H9 (cell line): ENCODE measurements around the gene RHOD. TPM values are rescaled to one million over a fixed set of nuclear protein-coding genes. Genes with fewer than 3 reads are reported as not detected.

Source experiments
- DNase-seq: peaks from one replicate; pipeline ENCODE4 v3.0.0-alpha.2; 2017
- H2AFZ ChIP-seq: one replicate; pipeline ENCODE4 v1.6.1; 2013; ENCODE audit warnings: mild to moderate bottlenecking, low read length, control low read depth, moderate library complexity
- H2AK5ac ChIP-seq: 2 replicates; pipeline ENCODE4 v1.6.1; 2013; ENCODE audit warnings: low read length, control low read depth, mixed read lengths; ENCODE audit not compliant: insufficient read length
- H2BK120ac ChIP-seq: one replicate; pipeline ENCODE4 v1.6.1; 2013; ENCODE audit warnings: low read depth, mild to moderate bottlenecking, low read length, control low read depth, inconsistent platforms; ENCODE audit not compliant: poor library complexity, severe bottlenecking
- H2BK12ac ChIP-seq: 2 replicates; pipeline ENCODE4 v1.6.1; 2013; ENCODE audit warnings: low read length, control low read depth, mixed read lengths, low read depth; ENCODE audit not compliant: insufficient read length
- H2BK15ac ChIP-seq: 2 replicates; pipeline ENCODE4 v1.6.1; 2013; ENCODE audit warnings: low read depth, low read length, control low read depth
- H2BK20ac ChIP-seq: one replicate; pipeline ENCODE4 v1.6.1; 2013; ENCODE audit warnings: low read depth, mild to moderate bottlenecking, low read length, control low read depth, inconsistent platforms; ENCODE audit not compliant: poor library complexity, severe bottlenecking
- H2BK5ac ChIP-seq: 2 replicates; pipeline ENCODE4 v1.6.1; 2013; ENCODE audit warnings: low read length, control low read depth, mixed read lengths; ENCODE audit not compliant: insufficient read length
- H3K14ac ChIP-seq: 2 replicates; pipeline ENCODE4 v1.6.1; 2013; ENCODE audit warnings: low read length, control low read depth; ENCODE audit not compliant: insufficient read depth
- H3K18ac ChIP-seq: 2 replicates; pipeline ENCODE4 v1.6.1; 2013; ENCODE audit warnings: low read depth, mild to moderate bottlenecking, mixed read lengths, low read length, control low read depth; ENCODE audit not compliant: insufficient read length
- H3K23ac ChIP-seq: 2 replicates; pipeline ENCODE4 v1.6.1; 2013; ENCODE audit warnings: low read length, control low read depth, mixed read lengths, low read depth; ENCODE audit not compliant: insufficient read length
- H3K23me2 ChIP-seq: 2 replicates; pipeline ENCODE4 v1.6.1; 2013; ENCODE audit warnings: low read depth, mild to moderate bottlenecking, mixed read lengths, low read length, control low read depth; ENCODE audit not compliant: insufficient read length, poor library complexity, severe bottlenecking
- H3K27ac ChIP-seq: 2 replicates; pipeline ENCODE4 v1.5.1; 2013; ENCODE audit warnings: low read length, control low read depth, mixed read lengths, low read depth; ENCODE audit not compliant: insufficient read length
- H3K27me3 ChIP-seq: 2 replicates; pipeline ENCODE4 v1.6.1; 2013; ENCODE audit warnings: low read length, control low read depth, inconsistent platforms; ENCODE audit not compliant: insufficient read depth
- H3K4ac ChIP-seq: 2 replicates; pipeline ENCODE4 v1.6.1; 2013; ENCODE audit warnings: low read depth, mild to moderate bottlenecking, control low read depth, inconsistent platforms, low read length, moderate library complexity
- H3K4me1 ChIP-seq: 2 replicates; pipeline ENCODE4 v1.6.1; 2013; ENCODE audit warnings: low read length, control low read depth, inconsistent platforms; ENCODE audit not compliant: insufficient read depth
- H3K4me2 ChIP-seq: 2 replicates; pipeline ENCODE4 v1.6.1; 2013; ENCODE audit warnings: low read length, control low read depth, mixed read lengths; ENCODE audit not compliant: insufficient read length, insufficient read depth
- H3K56ac ChIP-seq: 2 replicates; pipeline ENCODE4 v1.6.1; 2013; ENCODE audit warnings: low read depth, mild to moderate bottlenecking, mixed read lengths, low read length, control low read depth; ENCODE audit not compliant: insufficient read length
- H3K79me1 ChIP-seq: 2 replicates; pipeline ENCODE4 v1.6.1; 2013; ENCODE audit warnings: low read depth, mild to moderate bottlenecking, moderate library complexity, low read length, control low read depth, inconsistent platforms; ENCODE audit not compliant: insufficient read depth, poor library complexity, severe bottlenecking
- H3K79me2 ChIP-seq: 2 replicates; pipeline ENCODE4 v1.6.1; 2013; ENCODE audit warnings: low read length, control low read depth, inconsistent platforms; ENCODE audit not compliant: insufficient read depth
- H3K9ac ChIP-seq: 2 replicates; pipeline ENCODE4 v1.6.1; 2013; ENCODE audit warnings: low read length, control low read depth, mixed read lengths; ENCODE audit not compliant: insufficient read length; ENCODE audit errors: extremely low read depth
- H3K9me3 ChIP-seq: one replicate; pipeline ENCODE4 v1.6.1; 2013; ENCODE audit warnings: low read depth, low read length, inconsistent platforms; ENCODE audit not compliant: control insufficient read depth
- H3T11ph ChIP-seq: one replicate; pipeline ENCODE4 v1.6.1; 2013; ENCODE audit warnings: mild to moderate bottlenecking, low read length, control low read depth, inconsistent platforms
- H4K20me1 ChIP-seq: one replicate; pipeline ENCODE4 v1.6.1; 2013; ENCODE audit not compliant: control insufficient read depth, insufficient read length, insufficient read depth
- H4K5ac ChIP-seq: 2 replicates; pipeline ENCODE4 v1.6.1; 2013; ENCODE audit warnings: low read depth, mild to moderate bottlenecking, mixed read lengths, low read length, control low read depth; ENCODE audit not compliant: insufficient read length
- H4K8ac ChIP-seq: replicated peaks from 2 replicates; pipeline ENCODE4 v1.6.1; 2013; ENCODE audit warnings: low read length, control low read depth, mixed read lengths, low read depth; ENCODE audit not compliant: insufficient read length
- H4K91ac ChIP-seq: 2 replicates; pipeline ENCODE4 v1.6.1; 2013; ENCODE audit warnings: low read depth, mild to moderate bottlenecking, moderate library complexity, mixed read lengths, low read length, control low read depth; ENCODE audit not compliant: insufficient read length
- H3K27ac Mint-ChIP-seq, 3 experiments: 2 replicates in 2 of 3; 3 replicates in 1 of 3; pipeline ENCODE4 v1.8.0; 2020 to 2021; ENCODE audit warnings: mixed read lengths in 3 of 3, mild to moderate bottlenecking in 1 of 3, moderate library complexity in 1 of 3
- H3K27me3 Mint-ChIP-seq: 2 replicates; pipeline ENCODE4 v1.8.0; 2021; ENCODE audit warnings: low read depth, mild to moderate bottlenecking, moderate library complexity, mixed read lengths
- H3K36me3 Mint-ChIP-seq, 3 experiments: 2 replicates in 2 of 3; 3 replicates in 1 of 3; pipeline ENCODE4 v1.8.0; 2020 to 2021; ENCODE audit warnings: low read depth in 3 of 3, mixed read lengths in 3 of 3; ENCODE audit not compliant: insufficient read depth in 1 of 3
- H3K4me1 Mint-ChIP-seq, 2 experiments: 2 replicates each; pipeline ENCODE4 v1.8.0; 2020; ENCODE audit warnings: mixed read lengths in 2 of 2
- H3K4me3 Mint-ChIP-seq, 2 experiments: 2 replicates in 1 of 2; 3 replicates in 1 of 2; pipeline ENCODE4 v1.8.0; 2020 to 2021; ENCODE audit warnings: mild to moderate bottlenecking in 2 of 2, mixed read lengths in 2 of 2, moderate library complexity in 1 of 2
- H3K9me3 Mint-ChIP-seq, 2 experiments: 2 replicates in 1 of 2; 3 replicates in 1 of 2; pipeline ENCODE4 v1.8.0; 2020; ENCODE audit warnings: mild to moderate bottlenecking in 2 of 2, mixed read lengths in 2 of 2, moderate library complexity in 1 of 2
- WGBS: extraction: QIAGEN DNeasy Blood & Tissue Kit; methylation state at CpG from one replicate; pipeline ENCODE4 v1.1.7; 2013; ENCODE audit warnings: missing lambda C conversion rate, low lambda C conversion rate, mixed read lengths; ENCODE audit not compliant: insufficient read length; ENCODE audit errors: extremely low coverage; 5-methylcytosine and 5-hydroxymethylcytosine counted together
- total RNA-seq: library from RNA; stranded (reverse); gene quantifications from 2 replicates; pipeline ENCODE4 v1.2.1, GENCODE V29; 2021
- TF ChIP-seq, protein P1 (sequence below): fragments of 200-600 bp; sonication (generic); conservative IDR thresholded peaks from 3 replicates; pipeline ENCODE4 v1.8.0; 2021; ENCODE audit warnings: antibody characterized with exemption, mild to moderate bottlenecking

RHOD gene
- total RNA-seq, 1 experiment from 2014 or later, result 14.8 TPM

DNA sequence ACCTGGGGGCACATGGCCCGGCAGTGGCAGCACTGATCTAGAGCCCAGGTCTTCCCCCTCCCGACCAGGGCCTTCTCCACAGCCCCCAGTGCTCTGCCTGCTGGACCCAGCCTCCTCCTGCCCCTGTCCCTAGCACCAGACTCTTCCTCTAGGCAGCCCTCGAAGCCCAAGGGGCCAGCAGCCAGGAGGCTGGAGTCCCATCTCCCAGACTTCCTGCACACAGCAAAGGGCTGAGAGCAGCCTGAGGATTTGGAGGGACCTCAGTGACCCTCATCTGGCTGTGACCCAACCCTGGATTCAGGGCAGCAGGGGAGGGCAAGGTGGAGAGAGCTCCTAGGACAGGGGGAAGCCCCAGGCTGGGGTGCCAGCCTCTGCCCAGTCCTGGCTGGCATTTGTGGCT, 3.0 kb downstream of the RHOD start:
- Histone ChIP-seq H4K8ac (no peak overlapping the region), H3K79me1 (no peaks in the 10 kb centered on the region), H4K91ac (no peak overlapping the region), H3T11ph (no peak overlapping the region), H2AFZ (no peak overlapping the region), H2BK15ac (no peak overlapping the region), H3K56ac (no peak overlapping the region), H3K9me3 (no peaks in the 10 kb centered on the region), H3K18ac (no peak overlapping the region), H3K23ac (no peak overlapping the region), H2AK5ac (no peak overlapping the region), H2BK5ac (no peak overlapping the region), H4K5ac (no peak overlapping the region), H3K27ac (no peak overlapping the region), H2BK12ac (no peak overlapping the region), H2BK120ac (no peak overlapping the region), H3K79me2 (no peaks in the 10 kb centered on the region), H2BK20ac (no peak overlapping the region), H3K4me2 (no peak overlapping the region), H3K27me3 (no peaks in the 10 kb centered on the region), H4K20me1 (peaks cover 3% of the 10 kb centered on the region), H3K4me1 (no peaks in the 10 kb centered on the region; the same call in 1 of the 2 replicates), H3K9ac (no peak overlapping the region), H3K14ac (no peak overlapping the region), H3K4ac (no peak overlapping the region), H3K23me2 (peaks cover 4% of the 10 kb centered on the region)
- no peak overlapping the region for H3K4me3 Mint-ChIP-seq
- no peaks in the 10 kb centered on the region for H3K9me3 Mint-ChIP-seq
- no peaks in the 10 kb centered on the region for H3K36me3 Mint-ChIP-seq
- no peak overlapping the region for H3K27ac Mint-ChIP-seq
- peaks cover 13 to 22% of the 10 kb centered on the region in 2 experiments for H3K4me1 Mint-ChIP-seq
- no peaks in the 10 kb centered on the region; the same call in 1 of the 2 replicates for H3K27me3 Mint-ChIP-seq
- no peak for DNase-seq
- TF ChIP-seq, protein P1, sequence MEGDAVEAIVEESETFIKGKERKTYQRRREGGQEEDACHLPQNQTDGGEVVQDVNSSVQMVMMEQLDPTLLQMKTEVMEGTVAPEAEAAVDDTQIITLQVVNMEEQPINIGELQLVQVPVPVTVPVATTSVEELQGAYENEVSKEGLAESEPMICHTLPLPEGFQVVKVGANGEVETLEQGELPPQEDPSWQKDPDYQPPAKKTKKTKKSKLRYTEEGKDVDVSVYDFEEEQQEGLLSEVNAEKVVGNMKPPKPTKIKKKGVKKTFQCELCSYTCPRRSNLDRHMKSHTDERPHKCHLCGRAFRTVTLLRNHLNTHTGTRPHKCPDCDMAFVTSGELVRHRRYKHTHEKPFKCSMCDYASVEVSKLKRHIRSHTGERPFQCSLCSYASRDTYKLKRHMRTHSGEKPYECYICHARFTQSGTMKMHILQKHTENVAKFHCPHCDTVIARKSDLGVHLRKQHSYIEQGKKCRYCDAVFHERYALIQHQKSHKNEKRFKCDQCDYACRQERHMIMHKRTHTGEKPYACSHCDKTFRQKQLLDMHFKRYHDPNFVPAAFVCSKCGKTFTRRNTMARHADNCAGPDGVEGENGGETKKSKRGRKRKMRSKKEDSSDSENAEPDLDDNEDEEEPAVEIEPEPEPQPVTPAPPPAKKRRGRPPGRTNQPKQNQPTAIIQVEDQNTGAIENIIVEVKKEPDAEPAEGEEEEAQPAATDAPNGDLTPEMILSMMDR, result no peak
- no CpG with 5 or more reads among the region's 3 CpGs for WGBS
